ENCODE measurements around the gene PRDM15. TPM values are rescaled to one million over a fixed set of nuclear protein-coding genes. Genes with fewer than 3 reads are reported as not detected.

The PRDM15 gene
- total RNA-seq, 2 experiments from 2014 or later, result 13.2 to 14.5 TPM

- POLR2A ChIA-PET, result interaction anchor here (0.9 kb wide), 1 partner anchor 294 kb away, joined by 3 read pairs; no protein-coding TSS in a partner anchor
- CTCF ChIA-PET, result no interaction called here
These were observed 57.9 kb downstream of the PRDM15 start for GRCh38 chr21:41821081-41821755.

DNA sequence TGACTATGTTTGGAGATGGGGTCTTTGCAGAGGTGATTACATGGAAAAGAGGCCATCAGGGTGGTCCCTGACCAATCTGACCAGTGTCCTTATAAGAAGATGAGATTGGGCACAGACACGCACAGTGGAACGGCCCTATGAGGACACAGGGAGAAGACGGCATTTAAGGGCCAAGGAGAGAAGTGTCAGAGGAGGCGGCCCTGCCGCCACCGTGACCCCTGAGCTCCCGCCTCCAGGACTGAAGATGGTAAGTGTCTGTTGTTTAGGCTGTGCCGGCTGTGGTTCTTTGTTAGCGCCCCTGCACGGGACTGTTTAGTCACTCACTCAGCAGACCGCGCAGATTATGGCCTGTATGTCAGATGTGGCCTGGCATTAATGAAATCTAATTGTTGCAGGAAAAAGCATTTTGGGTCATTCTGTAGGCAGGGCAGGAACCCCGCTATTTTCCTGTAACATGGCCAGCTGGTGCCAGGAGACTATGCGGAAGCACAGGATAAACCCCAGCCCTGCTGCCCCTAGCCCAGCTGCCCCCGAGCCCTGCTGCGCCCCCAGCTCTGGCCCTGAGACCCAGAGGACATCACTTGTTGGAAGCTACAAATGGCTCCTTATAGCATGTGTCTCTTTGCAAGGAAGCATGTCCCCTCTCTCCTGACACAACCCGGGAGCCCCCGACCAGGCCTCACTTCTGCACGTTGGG, 58.6 kb downstream of the PRDM15 start:
- Mint-ChIP-seq H3K9me3 (no peaks in the 10 kb centered on the region), H3K4me1 (ENCODE audit: low read depth) (peaks cover 6% of the 10 kb centered on the region), H3K27me3 (no peaks in the 10 kb centered on the region), H3K4me3 (no peak overlapping the region), H3K27ac (no peak overlapping the region), H3K36me3 (ENCODE audit: low read depth) (peaks cover 7% of the 10 kb centered on the region)
- TF ChIP-seq CTCF (IDR thresholded peaks at IDR 0.05), result no peak
- ChIA-PET CTCF (interaction anchor here (1.0 to 1.4 kb wide), 2 partner anchors 59 to 300 kb away, joined by 3 read pairs; partner anchors contain the start of gene PRDM15), POLR2A (interaction anchor here (0.9 kb wide), 1 partner anchor 295 kb away, joined by 3 read pairs; no protein-coding TSS in a partner anchor)
- intact Hi-C loops (cut with micrococcal nuclease), result no loop called here
- DNase-seq, result no peak
- no peak for ATAC-seq

More at GRCh38 chr21:41821081-41821755, 57.9 kb downstream of the PRDM15 start:
- Mint-ChIP-seq H3K4me3 (no peak overlapping the region), H3K9me3 (no peaks in the 10 kb centered on the region), H3K27ac (no peak overlapping the region), H3K36me3 (ENCODE audit: low read depth) (peaks cover 7% of the 10 kb centered on the region), H3K27me3 (no peaks in the 10 kb centered on the region), H3K4me1 (ENCODE audit: low read depth) (peaks cover 6% of the 10 kb centered on the region)
- no peak for ATAC-seq
- no peak for TF ChIP-seq CTCF (IDR thresholded peaks at IDR 0.05)
- intact Hi-C loops (cut with micrococcal nuclease), result no loop called here
- DNase-seq, result no peak

DNA sequence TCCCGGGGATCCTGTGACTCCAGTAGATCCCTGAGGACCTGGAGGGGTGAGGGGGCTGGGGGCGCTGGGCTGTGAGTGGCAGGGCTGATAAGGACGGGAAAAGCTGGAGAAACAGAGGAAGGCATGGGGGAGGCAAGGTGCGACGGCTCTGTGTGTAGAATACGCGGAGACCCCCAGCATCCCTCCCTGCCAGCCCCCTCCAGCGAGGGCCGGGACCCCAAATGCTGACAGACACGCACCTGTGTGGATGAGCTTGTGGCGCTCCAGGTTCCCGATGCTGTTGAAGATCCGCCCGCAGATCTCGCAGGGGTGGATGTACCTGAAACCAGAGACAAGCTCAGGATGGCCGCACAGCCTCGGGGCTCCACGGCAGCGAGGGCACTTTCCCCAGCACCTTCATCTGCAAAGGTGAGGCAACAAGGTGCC, 59.3 kb downstream of the PRDM15 start:
- Mint-ChIP-seq H3K27me3 (no peaks in the 10 kb centered on the region), H3K9me3 (no peaks in the 10 kb centered on the region)

GRCh38 chr21:41819236-41819855, 59.8 kb downstream of the PRDM15 start:
- TF ChIP-seq CTCF (IDR thresholded peaks at IDR 0.05), result no peak
- no peak for ATAC-seq
- H3K36me3 Mint-ChIP-seq (ENCODE audit: low read depth), result peaks cover 14% of the 10 kb centered on the region
- no peak overlapping the region for H3K4me3 Mint-ChIP-seq
- no peaks in the 10 kb centered on the region for H3K27me3 Mint-ChIP-seq
- peaks cover 6% of the 10 kb centered on the region for H3K4me1 Mint-ChIP-seq (ENCODE audit: low read depth)
- no peak for DNase-seq
- H3K9me3 Mint-ChIP-seq, result no peaks in the 10 kb centered on the region
- intact Hi-C loops (cut with micrococcal nuclease), result no loop called here
- H3K27ac Mint-ChIP-seq, result no peak overlapping the region
- CTCF ChIA-PET, result interaction anchor here (1.0 to 1.4 kb wide), 2 partner anchors 60 to 301 kb away, joined by 3 read pairs; partner anchors contain the start of gene PRDM15
- POLR2A ChIA-PET, result no interaction called here

More for the DNA sequence above, 59.3 kb downstream of the PRDM15 start:
- POLR2A ChIA-PET, result no interaction called here
- TF ChIP-seq CTCF (IDR thresholded peaks at IDR 0.05), result no peak
- ATAC-seq, result no peak
- H3K4me3 Mint-ChIP-seq, result no peak overlapping the region
- H3K27ac Mint-ChIP-seq, result no peak overlapping the region
- CTCF ChIA-PET, result interaction anchor here (1.0 to 1.4 kb wide), 2 partner anchors 60 to 301 kb away, joined by 3 read pairs; partner anchors contain the start of gene PRDM15
- H3K36me3 Mint-ChIP-seq (ENCODE audit: low read depth), result peaks cover 11% of the 10 kb centered on the region
- no peak for DNase-seq
- intact Hi-C loops (cut with micrococcal nuclease), result no loop called here
- peaks cover 6% of the 10 kb centered on the region for H3K4me1 Mint-ChIP-seq (ENCODE audit: low read depth)
